WERI-Rb-1 (cell line): ENCODE results near the gene RAB30.

ENCODE experiments used
- DNase-seq: peaks from one replicate; pipeline ENCODE4 v3.0.0-alpha.2; 2020
- H3K27ac ChIP-seq: fragments of 250-450 bp; sonication (Bioruptor Pico); 2 replicates; pipeline ENCODE4 v1.5.1; 2020; ENCODE audit warnings: mild to moderate bottlenecking, moderate library complexity
- H3K27me3 ChIP-seq: fragments of 250-450 bp; sonication (Bioruptor Pico); 2 replicates; pipeline ENCODE4 v1.5.1; 2021; ENCODE audit warnings: mild to moderate bottlenecking, low read depth, moderate library complexity; ENCODE audit not compliant: insufficient read depth, severe bottlenecking
- H3K36me3 ChIP-seq: fragments of 250-450 bp; sonication (Bioruptor Pico); 2 replicates; pipeline ENCODE4 v1.5.1; 2020; ENCODE audit warnings: mild to moderate bottlenecking, moderate library complexity
- H3K4me3 ChIP-seq: 2 replicates; pipeline ENCODE4 v1.5.1; 2011; ENCODE audit warnings: low read depth, mild to moderate bottlenecking, control low read depth, low read length
- H3K9me3 ChIP-seq: fragments of 250-450 bp; sonication (Bioruptor Pico); 2 replicates; pipeline ENCODE4 v1.5.1; 2021; ENCODE audit warnings: mild to moderate bottlenecking, moderate library complexity; ENCODE audit not compliant: severe bottlenecking
- CTCF ChIP-seq: IDR thresholded peaks from 2 replicates; pipeline ENCODE4 v1.5.1; 2011; ENCODE audit warnings: low read depth, mild to moderate bottlenecking, control low read depth, inconsistent platforms, low read length

The RAB30 gene

GRCh38 chr11:83115551-83115950, 43.9 kb upstream of the RAB30 start:
- no peaks in the 10 kb centered on the region for H3K9me3 ChIP-seq
- DNase-seq: no peak
- no peak overlapping the region for H3K27ac ChIP-seq
- TF ChIP-seq CTCF: no peak
- no peaks in the 10 kb centered on the region for H3K27me3 ChIP-seq
- no peaks in the 10 kb centered on the region for H3K36me3 ChIP-seq
- H3K4me3 ChIP-seq: no peak overlapping the region

GRCh38 chr11:83115026-83115425, 43.3 kb upstream of the RAB30 start:
- H3K4me3 ChIP-seq: no peak overlapping the region
- TF ChIP-seq CTCF: no peak
- no peaks in the 10 kb centered on the region for H3K36me3 ChIP-seq
- DNase-seq: no peak
- no peaks in the 10 kb centered on the region for H3K27me3 ChIP-seq
- no peaks in the 10 kb centered on the region for H3K9me3 ChIP-seq
- H3K27ac ChIP-seq: no peak overlapping the region

GRCh38 chr11:83112886-83113285, 41.2 kb upstream of the RAB30 start:
- no peak overlapping the region for H3K27ac ChIP-seq
- H3K36me3 ChIP-seq: no peaks in the 10 kb centered on the region
- H3K9me3 ChIP-seq: no peaks in the 10 kb centered on the region
- TF ChIP-seq CTCF: no peak
- no peak for DNase-seq
- H3K27me3 ChIP-seq: no peaks in the 10 kb centered on the region
- H3K4me3 ChIP-seq: no peak overlapping the region

- Histone ChIP-seq H3K4me3 (no peak overlapping the region), H3K27me3 (no peaks in the 10 kb centered on the region), H3K27ac (no peak overlapping the region), H3K36me3 (no peaks in the 10 kb centered on the region), H3K9me3 (no peaks in the 10 kb centered on the region)
- DNase-seq: no peak
- TF ChIP-seq CTCF: no peak
Observed at GRCh38 chr11:83105168-83105567, 33.5 kb upstream of the RAB30 start.

- no peak for DNase-seq
- Histone ChIP-seq H3K36me3 (no peaks in the 10 kb centered on the region), H3K27me3 (no peaks in the 10 kb centered on the region), H3K4me3 (no peak overlapping the region), H3K27ac (no peak overlapping the region), H3K9me3 (no peaks in the 10 kb centered on the region)
- no peak for TF ChIP-seq CTCF
Observed at GRCh38 chr11:83102834-83103233, 31.1 kb upstream of the RAB30 start.

- Histone ChIP-seq H3K9me3 (no peaks in the 10 kb centered on the region), H3K27me3 (no peaks in the 10 kb centered on the region), H3K27ac (no peak overlapping the region), H3K36me3 (no peaks in the 10 kb centered on the region), H3K4me3 (no peak overlapping the region)
- no peak for TF ChIP-seq CTCF
- no peak for DNase-seq
Observed at GRCh38 chr11:83097429-83098075, 25.9 kb upstream of the RAB30 start.
